CD4-positive, alpha-beta memory T cell (primary cell): ENCODE results near the gene PGAP6. TPM values are rescaled to one million over a fixed set of nuclear protein-coding genes. Genes with fewer than 3 reads are reported as not detected.

Experiments used
- CTCF ChIA-PET: fragments of 350-600 bp; sonication (Branson Sonifier 250); formaldehyde crosslinking; loops from one replicate; lab custom pipeline; 2021; ENCODE audit warnings: inconsistent platforms; ENCODE audit not compliant: partially characterized antibody; lab: Charles Lee
- POLR2A ChIA-PET: fragments of 350-600 bp; sonication (Branson Sonifier 250); formaldehyde crosslinking; loops from one replicate; lab custom pipeline; 2021; ENCODE audit not compliant: partially characterized antibody; lab: Charles Lee
- DNase-seq, 5 donors: peaks; one replicate each; pipeline versions ENCODE4 v3.0.0 to v3.0.0-alpha.2; 2020 to 2022; ENCODE audit warnings: mixed read lengths in 1 of 5
- H3K27ac ChIP-seq: one replicate; pipeline ENCODE4 v1.7.0; 2013; ENCODE audit warnings: low read depth, low read length
- H3K27me3 ChIP-seq: 2 replicates; pipeline ENCODE4 v1.7.0; 2013; ENCODE audit warnings: mild to moderate bottlenecking, low read length, moderate library complexity; ENCODE audit not compliant: insufficient read depth
- H3K36me3 ChIP-seq: 2 replicates; pipeline ENCODE4 v1.7.0; 2013; ENCODE audit warnings: mild to moderate bottlenecking, low read length, moderate library complexity; ENCODE audit not compliant: insufficient read depth
- H3K4me1 ChIP-seq: 2 replicates; pipeline ENCODE4 v1.7.0; 2013; ENCODE audit warnings: mild to moderate bottlenecking, low read length, moderate library complexity; ENCODE audit not compliant: insufficient read depth
- H3K4me3 ChIP-seq, 2 donors: one replicate each; pipeline ENCODE4 v1.7.0; 2013; ENCODE audit warnings: low read length in 2 of 2, mild to moderate bottlenecking in 1 of 2
- H3K9me3 ChIP-seq, 2 donors: one replicate each; pipeline ENCODE4 v1.7.0; 2013; ENCODE audit warnings: low read length in 2 of 2, control low read depth in 1 of 2; ENCODE audit not compliant: control insufficient read depth in 1 of 2
- H3K27ac Mint-ChIP-seq, 7 donors: one replicate each; pipeline ENCODE4 v1.8.0; 2020 to 2021; ENCODE audit warnings: mixed read lengths in 7 of 7, mild to moderate bottlenecking in 6 of 7, inconsistent platforms in 3 of 7, moderate library complexity in 3 of 7
- H3K27me3 Mint-ChIP-seq, 2 donors: one replicate each; pipeline ENCODE4 v1.8.0; 2020 to 2021; ENCODE audit warnings: mixed read lengths in 2 of 2
- H3K36me3 Mint-ChIP-seq, 2 donors: one replicate each; pipeline ENCODE4 v1.8.0; 2020 to 2021; ENCODE audit warnings: mixed read lengths in 2 of 2, inconsistent platforms in 1 of 2, mild to moderate bottlenecking in 1 of 2
- H3K4me1 Mint-ChIP-seq, 4 donors: one replicate each; pipeline ENCODE4 v1.8.0; 2020 to 2021; ENCODE audit warnings: mixed read lengths in 4 of 4, mild to moderate bottlenecking in 1 of 4
- H3K4me3 Mint-ChIP-seq, 8 donors: one replicate each; pipeline ENCODE4 v1.8.0; 2020 to 2021; ENCODE audit warnings: mixed read lengths in 8 of 8, mild to moderate bottlenecking in 7 of 8, moderate library complexity in 6 of 8, inconsistent platforms in 3 of 8
- H3K9me3 Mint-ChIP-seq, 8 donors: one replicate each; pipeline ENCODE4 v1.8.0; 2020 to 2021; ENCODE audit warnings: mixed read lengths in 8 of 8, mild to moderate bottlenecking in 5 of 8, inconsistent platforms in 3 of 8, moderate library complexity in 1 of 8
- intact Hi-C: fragments of 100-400 bp; cut with micrococcal nuclease; formaldehyde crosslinking; loops from one replicate; pipeline ENCODE4 v1.15.1; 2023
- polyA plus RNA-seq, 2 donors: library from polyadenylated mRNA; unstranded; fragments of 300-500 nt; fragmentation: Illumina TruSeq; gene quantifications; one replicate each; pipeline ENCODE4 v1.2.3, GENCODE V29; 2021
- total RNA-seq, 2 experiments: library from RNA; stranded (reverse); gene quantifications; one replicate each; pipeline ENCODE4 v1.2.3, GENCODE V29; 2021

The PGAP6 gene, protein sequence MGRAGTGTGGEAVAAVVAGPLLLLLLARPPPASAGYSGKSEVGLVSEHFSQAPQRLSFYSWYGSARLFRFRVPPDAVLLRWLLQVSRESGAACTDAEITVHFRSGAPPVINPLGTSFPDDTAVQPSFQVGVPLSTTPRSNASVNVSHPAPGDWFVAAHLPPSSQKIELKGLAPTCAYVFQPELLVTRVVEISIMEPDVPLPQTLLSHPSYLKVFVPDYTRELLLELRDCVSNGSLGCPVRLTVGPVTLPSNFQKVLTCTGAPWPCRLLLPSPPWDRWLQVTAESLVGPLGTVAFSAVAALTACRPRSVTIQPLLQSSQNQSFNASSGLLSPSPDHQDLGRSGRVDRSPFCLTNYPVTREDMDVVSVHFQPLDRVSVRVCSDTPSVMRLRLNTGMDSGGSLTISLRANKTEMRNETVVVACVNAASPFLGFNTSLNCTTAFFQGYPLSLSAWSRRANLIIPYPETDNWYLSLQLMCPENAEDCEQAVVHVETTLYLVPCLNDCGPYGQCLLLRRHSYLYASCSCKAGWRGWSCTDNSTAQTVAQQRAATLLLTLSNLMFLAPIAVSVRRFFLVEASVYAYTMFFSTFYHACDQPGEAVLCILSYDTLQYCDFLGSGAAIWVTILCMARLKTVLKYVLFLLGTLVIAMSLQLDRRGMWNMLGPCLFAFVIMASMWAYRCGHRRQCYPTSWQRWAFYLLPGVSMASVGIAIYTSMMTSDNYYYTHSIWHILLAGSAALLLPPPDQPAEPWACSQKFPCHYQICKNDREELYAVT
- total RNA-seq = 10 to 100 TPM; 72.2 to 73.5 TPM
- polyA plus RNA-seq = 10 to 100 TPM; 22.7 to 40.5 TPM

DNA sequence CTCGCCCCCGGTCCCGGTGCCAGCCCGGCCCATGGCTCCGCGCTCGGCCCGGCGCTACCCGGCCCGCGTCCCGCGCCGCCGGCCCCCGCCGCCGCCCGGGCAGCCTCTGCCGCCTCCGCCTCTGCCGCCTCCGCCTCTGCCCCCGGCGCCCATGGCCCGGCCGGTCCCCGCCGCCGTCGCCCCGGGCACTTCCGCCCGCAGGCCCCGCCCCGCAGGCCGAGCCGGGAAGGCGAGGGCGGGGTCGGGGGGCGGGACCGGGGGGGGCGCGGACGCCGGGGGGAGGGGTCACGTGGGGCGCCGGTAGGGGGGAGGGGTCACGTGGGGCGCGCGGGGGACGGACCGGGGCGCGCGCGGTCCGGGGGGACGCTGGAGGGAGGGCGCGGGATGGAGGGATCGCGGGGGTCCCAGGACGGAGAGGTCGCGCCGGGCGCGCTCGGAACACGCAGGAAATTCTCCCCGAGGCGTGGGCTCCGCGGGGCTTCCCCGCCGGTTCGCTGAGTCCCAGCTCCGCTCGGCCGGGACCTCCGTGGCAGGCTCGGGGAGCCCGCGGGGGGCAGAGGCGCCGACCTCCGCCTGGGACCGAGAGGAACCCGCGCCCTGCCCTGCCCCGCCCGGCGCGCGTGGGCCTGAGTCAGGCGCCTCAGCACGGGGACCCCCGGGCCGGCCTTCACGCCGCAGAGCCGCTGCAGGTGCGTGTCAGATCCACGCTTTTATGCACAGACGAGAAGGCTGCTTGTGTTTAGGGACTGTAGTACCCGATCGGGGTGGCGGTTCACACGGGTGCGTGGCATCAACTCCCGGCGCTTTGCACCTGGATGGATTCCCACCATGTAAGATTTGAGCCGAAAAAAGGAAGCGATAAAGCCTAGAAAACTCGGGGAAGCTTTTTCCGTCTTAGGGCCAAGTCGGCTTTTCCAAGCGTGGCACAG lies at the start of gene PGAP6:
Gene PGAP6, minus strand, starts transcription at position 190 of the 929 bp plus-strand sequence. Its CDS starts 157 bp downstream, at position 33.
- Histone ChIP-seq H3K4me1 (peaks cover 37% of the 10 kb centered on the region), H3K36me3 (no peaks in the 10 kb centered on the region), H3K27ac (peak within 1 kb of the TSS; percentile 59), H3K9me3 (no peaks in the 10 kb centered on the region), H3K27me3 (no peaks in the 10 kb centered on the region), H3K4me3 (peak within 1 kb of the TSS; percentile 47 to 74)
- H3K36me3 Mint-ChIP-seq = peaks cover 0 to 6% of the 10 kb centered on the region in 2 donors
- DNase-seq = peak in 4 of 5 donors; percentile 51 to 72 (median 62)
- no peaks in the 10 kb centered on the region for H3K27me3 Mint-ChIP-seq
- CTCF ChIA-PET = interaction anchor here (0.7 to 1.5 kb wide), 3 partner anchors 12 to 147 kb away, joined by 3 read pairs; partner anchors contain the start of gene MRPL28
- H3K27ac Mint-ChIP-seq = peak within 1 kb of the TSS; percentile 61 to 94 (median 88)
- POLR2A ChIA-PET = interaction anchor here (0.6 to 4.1 kb wide), 15 partner anchors 10 to 334 kb away, joined by 3 to 35 read pairs (median 4); partner anchors contain the start of genes AXIN1, DECR2, FAM234A and MRPL28
- intact Hi-C loops = loop anchor here (1.0 to 2.0 kb wide), 3 partner anchors 12 to 29 kb away; partner anchors contain the start of genes AXIN1, DECR2 and MRPL28
- peaks cover 10 to 31% (median 21%) of the 10 kb centered on the region in 4 donors for H3K4me1 Mint-ChIP-seq
- peaks cover 0 to 1% (median 0%) of the 10 kb centered on the region in 8 donors for H3K9me3 Mint-ChIP-seq
- H3K4me3 Mint-ChIP-seq = peak within 1 kb of the TSS; percentile 85 to 95 (median 93)

DNA sequence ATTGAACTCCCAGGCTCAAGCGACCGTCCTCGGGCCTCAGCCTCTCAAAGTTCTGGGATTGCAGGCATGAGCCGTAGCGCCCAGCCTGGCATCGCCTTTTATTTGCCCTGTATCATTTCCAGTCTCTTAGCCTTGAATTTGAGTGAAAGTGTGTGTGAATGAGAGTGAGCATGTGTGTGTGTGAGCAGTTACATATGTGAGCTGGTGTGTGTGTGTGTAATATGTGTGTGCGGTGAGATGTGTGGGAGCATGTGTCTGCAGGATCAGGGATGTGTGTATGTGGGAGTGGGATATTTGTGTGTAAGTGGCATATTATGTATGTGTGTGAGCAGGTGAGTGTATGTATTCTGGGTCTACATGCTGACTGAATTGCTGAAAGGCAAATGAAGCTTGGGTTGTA lies 49.1 kb upstream of the PGAP6 start:
- POLR2A ChIA-PET = no interaction called here
- no peaks in the 10 kb centered on the region for H3K27me3 ChIP-seq
- peaks cover 24% of the 10 kb centered on the region for H3K4me1 ChIP-seq
- peaks cover 3 to 5% of the 10 kb centered on the region in 2 donors for H3K36me3 Mint-ChIP-seq
- H3K4me3 ChIP-seq = no peak overlapping the region
- intact Hi-C loops = no loop called here
- H3K9me3 Mint-ChIP-seq = no peaks in the 10 kb centered on the region
- H3K9me3 ChIP-seq = no peaks in the 10 kb centered on the region
- no peak for DNase-seq
- CTCF ChIA-PET = no interaction called here
- H3K27ac Mint-ChIP-seq = peak overlapping the region in 1 of 7 donors; percentile 5
- H3K4me1 Mint-ChIP-seq = peaks cover 20 to 33% (median 22%) of the 10 kb centered on the region in 4 donors
- H3K36me3 ChIP-seq = no peaks in the 10 kb centered on the region
- no peaks in the 10 kb centered on the region for H3K27me3 Mint-ChIP-seq
- H3K27ac ChIP-seq = no peak overlapping the region
- H3K4me3 Mint-ChIP-seq = no peak overlapping the region

DNA sequence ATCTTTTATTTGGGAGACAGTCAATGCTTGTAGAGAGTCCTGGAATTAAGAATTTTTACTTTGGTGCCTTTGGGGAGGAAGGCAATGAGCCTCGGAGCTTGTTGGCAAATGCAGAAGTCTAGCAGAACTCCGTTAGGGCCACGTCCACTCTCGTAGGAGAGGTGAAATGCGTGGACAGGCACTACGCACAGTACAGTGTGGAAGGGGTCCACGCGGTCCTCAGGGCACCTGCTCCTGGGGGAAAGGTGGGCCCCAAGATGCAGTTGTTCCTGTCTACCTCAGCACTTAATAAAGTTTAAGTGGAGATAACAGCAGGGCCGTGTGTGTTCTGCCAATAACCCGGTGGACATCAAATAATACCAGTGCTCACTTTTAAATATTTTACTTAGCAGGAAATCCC lies 45.5 kb upstream of the PGAP6 start:
- H3K27ac Mint-ChIP-seq = peak overlapping the region in 6 of 7 donors; percentile 49 to 90 (median 89)
- peaks cover 23 to 44% (median 33%) of the 10 kb centered on the region in 4 donors for H3K4me1 Mint-ChIP-seq
- Histone ChIP-seq H3K27ac (no peak overlapping the region), H3K9me3 (no peaks in the 10 kb centered on the region), H3K4me3 (no peak overlapping the region), H3K36me3 (no peaks in the 10 kb centered on the region), H3K4me1 (peaks cover 35% of the 10 kb centered on the region), H3K27me3 (no peaks in the 10 kb centered on the region)
- DNase-seq = no peak
- intact Hi-C loops = no loop called here
- peaks cover 0 to 3% of the 10 kb centered on the region in 2 donors for H3K36me3 Mint-ChIP-seq
- no peaks in the 10 kb centered on the region for H3K27me3 Mint-ChIP-seq
- H3K4me3 Mint-ChIP-seq = peak overlapping the region; percentile 80 to 89 (median 84)
- no peaks in the 10 kb centered on the region for H3K9me3 Mint-ChIP-seq
- ChIA-PET CTCF (interaction anchor here (1.0 kb wide), 1 partner anchor 380 kb away, joined by 3 read pairs; no protein-coding TSS in a partner anchor), POLR2A (no interaction called here)

DNA sequence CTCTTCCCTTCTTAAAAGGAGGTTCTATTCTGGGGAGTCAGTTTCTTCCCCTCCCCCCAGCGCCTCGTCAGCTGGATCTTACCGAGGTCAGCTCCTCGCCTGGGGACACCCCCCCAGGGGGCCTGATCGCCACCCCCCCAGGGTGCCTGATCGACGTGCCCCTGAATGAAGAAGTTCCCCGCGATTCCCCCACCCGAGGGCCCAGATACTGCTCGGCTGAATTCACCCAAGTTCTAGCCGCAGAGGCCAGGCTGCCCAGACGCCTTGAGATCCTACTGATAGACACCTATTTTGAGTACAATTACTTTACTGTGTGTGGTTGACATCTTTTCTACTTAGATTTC lies 45.1 kb upstream of the PGAP6 start:
- peaks cover 35% of the 10 kb centered on the region for H3K4me1 ChIP-seq
- Mint-ChIP-seq H3K4me1 (peaks cover 23 to 44% (median 33%) of the 10 kb centered on the region in 4 donors), H3K27me3 (no peaks in the 10 kb centered on the region), H3K27ac (peak overlapping the region in 6 of 7 donors; percentile 64 to 90 (median 89)), H3K36me3 (peaks cover 0 to 3% of the 10 kb centered on the region in 2 donors), H3K4me3 (peak overlapping the region; percentile 80 to 89 (median 84)), H3K9me3 (no peaks in the 10 kb centered on the region)
- peak overlapping the region in 1 of 2 donors; percentile 54 for H3K4me3 ChIP-seq
- H3K36me3 ChIP-seq = no peaks in the 10 kb centered on the region
- peak overlapping the region; percentile 31 for H3K27ac ChIP-seq
- no peaks in the 10 kb centered on the region for H3K9me3 ChIP-seq
- H3K27me3 ChIP-seq = no peaks in the 10 kb centered on the region
- no peak for DNase-seq
- CTCF ChIA-PET = interaction anchor here (1.0 kb wide), 1 partner anchor 380 kb away, joined by 3 read pairs; no protein-coding TSS in a partner anchor
- POLR2A ChIA-PET = interaction anchor here (2.3 kb wide), 1 partner anchor 25 kb away, joined by 24 read pairs; the partner anchor contains the start of gene DECR2
- intact Hi-C loops = no loop called here

DNA sequence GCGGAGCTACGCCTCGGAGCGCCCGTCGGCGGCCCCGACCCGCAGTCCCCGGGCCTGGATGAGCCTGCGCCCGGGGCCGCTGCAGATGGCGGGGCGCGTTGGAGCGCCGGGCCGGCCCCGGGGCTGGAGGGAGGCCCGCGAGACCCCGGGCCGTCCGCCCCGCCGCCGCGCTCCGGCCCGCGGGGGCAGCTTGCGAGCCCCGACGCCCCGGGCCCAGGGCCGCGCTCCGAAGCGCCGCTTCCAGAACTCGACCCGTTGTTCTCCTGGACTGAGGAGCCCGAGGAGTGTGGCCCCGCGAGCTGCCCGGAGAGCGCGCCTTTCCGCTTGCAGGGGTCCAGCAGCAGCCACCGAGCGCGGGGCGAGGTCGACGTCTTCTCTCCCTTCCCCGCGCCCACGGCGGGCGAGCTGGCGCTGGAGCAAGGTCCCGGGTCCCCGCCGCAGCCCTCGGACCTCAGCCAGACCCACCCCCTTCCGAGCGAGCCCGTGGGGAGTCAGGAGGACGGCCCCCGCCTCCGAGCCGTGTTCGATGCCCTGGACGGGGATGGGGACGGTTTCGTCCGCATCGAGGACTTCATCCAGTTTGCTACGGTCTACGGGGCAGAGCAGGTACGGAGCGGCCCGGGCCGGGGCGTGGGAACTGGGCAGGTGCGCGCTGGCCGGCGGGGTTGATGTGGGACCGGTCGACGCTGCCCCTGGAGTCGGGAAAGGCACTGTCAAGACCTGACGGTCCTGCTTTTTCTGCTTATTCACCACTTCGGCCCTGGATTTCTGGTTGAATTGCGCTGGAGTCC lies 44.5 kb upstream of the PGAP6 start:
- Mint-ChIP-seq H3K27me3 (no peaks in the 10 kb centered on the region), H3K9me3 (no peaks in the 10 kb centered on the region), H3K27ac (peak overlapping the region in 6 of 7 donors; percentile 10 to 90 (median 84)), H3K4me3 (peak overlapping the region; percentile 80 to 89 (median 84)), H3K36me3 (peaks cover 0 to 3% of the 10 kb centered on the region in 2 donors), H3K4me1 (peaks cover 23 to 44% (median 33%) of the 10 kb centered on the region in 4 donors)
- peaks cover 35% of the 10 kb centered on the region for H3K4me1 ChIP-seq
- no peaks in the 10 kb centered on the region for H3K36me3 ChIP-seq
- POLR2A ChIA-PET = interaction anchor here (1.2 to 2.3 kb wide), 7 partner anchors 20 to 191 kb away, joined by 3 to 24 read pairs (median 4); partner anchors contain the start of genes AXIN1, CAPN15, DECR2 and FAM234A
- H3K27ac ChIP-seq = peak overlapping the region; percentile 31
- intact Hi-C loops = no loop called here
- peak in 1 of 5 donors; percentile 10 for DNase-seq
- H3K27me3 ChIP-seq = no peaks in the 10 kb centered on the region
- no peaks in the 10 kb centered on the region for H3K9me3 ChIP-seq
- H3K4me3 ChIP-seq = peak overlapping the region in 1 of 2 donors; percentile 54
- CTCF ChIA-PET = interaction anchor here (1.0 kb wide), 1 partner anchor 381 kb away, joined by 3 read pairs; no protein-coding TSS in a partner anchor
